Ammon's horn (tissue), 1 donor: Measurements from ENCODE around the gene SMYD2.

Experiments
- DNase-seq: peaks from one replicate; pipeline ENCODE4 v3.0.0-alpha.2; 2016; ENCODE audit warnings: low spot score

Gene SMYD2

DNA sequence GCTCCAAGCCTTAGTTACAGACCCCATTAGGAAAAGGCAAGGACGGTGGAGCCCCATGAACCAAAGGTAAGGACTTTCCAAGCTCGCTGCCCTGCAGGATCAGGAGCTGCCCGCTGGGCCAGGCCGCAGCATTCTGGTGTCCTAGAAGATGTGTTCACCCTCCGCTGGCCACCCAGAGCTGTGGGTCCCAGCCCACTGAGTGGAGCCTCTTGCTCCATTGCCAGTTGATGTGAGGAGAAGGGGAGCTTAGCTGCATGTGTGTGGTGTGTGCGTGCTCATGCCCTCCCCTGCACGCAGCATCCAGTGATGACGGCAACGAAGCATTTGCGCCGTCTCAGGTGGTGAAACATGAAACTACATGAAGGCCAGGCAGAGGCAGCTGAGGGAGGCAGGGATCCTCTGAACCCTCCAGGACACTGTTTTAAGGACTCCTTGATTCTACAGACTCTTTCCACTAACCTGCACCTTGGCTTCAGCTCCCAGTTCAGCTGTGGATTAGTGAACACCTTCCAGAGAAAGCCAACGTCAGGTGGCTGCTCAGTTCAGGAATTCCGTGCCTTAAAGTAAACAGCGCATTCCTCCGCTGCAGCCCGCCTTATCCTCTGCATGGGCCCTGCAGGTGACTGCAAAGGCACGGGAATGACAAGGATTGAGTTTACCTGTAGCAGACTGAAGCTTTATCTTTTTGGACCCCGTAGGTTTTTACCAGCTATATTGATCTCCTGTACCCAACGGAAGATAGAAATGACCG lies 48.7 kb downstream of the SMYD2 start:
- DNase-seq: no peak

DNA sequence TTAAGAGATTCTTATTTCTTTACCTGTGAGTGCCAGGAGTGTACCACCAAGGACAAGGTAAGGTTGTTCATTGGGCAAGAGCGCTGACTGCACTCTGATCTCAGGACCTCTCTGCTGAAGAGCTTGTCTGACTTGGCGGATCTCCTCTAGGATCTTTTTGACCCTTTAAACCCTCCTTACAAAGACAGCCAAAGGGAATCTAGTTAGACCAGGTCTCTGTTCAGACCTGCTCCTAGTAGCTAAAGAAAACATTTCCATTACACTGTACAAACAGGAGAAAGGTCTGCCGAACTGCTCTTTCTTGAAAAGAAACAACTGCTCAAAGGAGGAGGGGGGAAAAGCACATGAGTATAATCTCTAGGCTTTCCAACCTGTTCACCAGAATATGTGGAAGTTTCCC lies 49.3 kb downstream of the SMYD2 start:
- no peak for DNase-seq

DNA sequence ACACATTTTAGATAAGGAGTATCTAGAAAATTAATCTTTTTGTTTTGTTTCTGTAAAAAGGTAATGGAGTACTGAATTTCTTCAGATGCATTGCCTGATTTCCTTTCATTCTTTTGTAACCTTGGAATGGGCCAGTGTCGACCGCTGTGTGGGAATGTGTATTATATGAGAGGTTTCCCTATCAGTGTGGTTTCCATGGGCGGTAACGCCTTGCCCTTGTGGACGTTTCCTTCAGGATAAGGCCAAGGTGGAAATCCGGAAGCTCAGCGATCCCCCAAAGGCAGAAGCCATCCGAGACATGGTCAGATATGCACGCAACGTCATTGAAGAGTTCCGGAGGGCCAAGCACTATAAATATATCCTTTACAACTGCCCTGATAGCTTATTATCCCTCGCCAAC lies 49.8 kb downstream of the SMYD2 start:
- no peak for DNase-seq

DNA sequence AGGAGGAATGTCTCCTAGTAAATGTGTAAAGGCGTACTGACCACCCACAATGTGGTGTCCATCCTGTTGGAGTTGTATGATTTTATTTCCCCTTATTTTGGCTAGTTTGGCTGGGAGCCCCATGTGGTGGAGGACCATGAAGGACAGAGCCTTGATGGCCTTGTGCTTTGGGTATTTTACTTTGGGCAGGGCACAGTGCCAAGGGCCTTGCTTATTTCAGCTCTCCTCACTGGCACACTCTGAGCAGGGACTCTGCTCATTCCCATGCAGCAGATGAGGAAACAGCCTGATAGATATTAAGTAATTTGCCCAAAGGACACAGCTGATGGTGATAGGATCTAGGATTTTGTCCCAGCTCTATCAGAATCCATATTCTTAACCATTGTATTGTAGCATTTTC lies 50.2 kb downstream of the SMYD2 start:
- DNase-seq: no peak

DNA sequence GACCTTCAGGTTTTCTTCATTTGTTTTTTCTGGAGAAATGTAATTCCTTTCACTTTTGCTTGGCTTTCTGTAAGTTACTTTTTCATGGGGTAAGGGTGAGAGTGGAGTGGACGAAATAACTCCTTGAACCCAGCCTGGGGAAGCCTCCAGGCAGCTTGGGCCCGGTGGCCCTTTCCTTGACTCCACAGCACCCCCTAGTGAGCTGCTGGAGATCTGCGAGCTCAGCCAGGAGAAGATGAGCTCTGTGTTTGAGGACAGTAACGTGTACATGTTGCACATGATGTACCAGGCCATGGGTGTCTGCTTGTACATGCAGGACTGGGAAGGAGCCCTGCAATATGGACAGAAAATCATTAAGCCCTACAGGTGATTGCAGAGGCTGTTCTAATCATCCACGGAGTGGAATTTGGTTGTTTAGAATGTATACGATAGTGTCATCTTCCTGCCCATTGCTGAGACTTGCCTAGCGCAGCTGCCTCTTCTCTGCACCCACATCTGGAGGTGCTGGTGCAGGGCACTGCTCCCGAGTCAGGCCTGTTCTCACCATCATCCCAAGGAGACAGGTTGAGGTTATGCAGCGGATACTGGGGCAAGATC lies 51.0 kb downstream of the SMYD2 start:
- no peak for DNase-seq

DNA sequence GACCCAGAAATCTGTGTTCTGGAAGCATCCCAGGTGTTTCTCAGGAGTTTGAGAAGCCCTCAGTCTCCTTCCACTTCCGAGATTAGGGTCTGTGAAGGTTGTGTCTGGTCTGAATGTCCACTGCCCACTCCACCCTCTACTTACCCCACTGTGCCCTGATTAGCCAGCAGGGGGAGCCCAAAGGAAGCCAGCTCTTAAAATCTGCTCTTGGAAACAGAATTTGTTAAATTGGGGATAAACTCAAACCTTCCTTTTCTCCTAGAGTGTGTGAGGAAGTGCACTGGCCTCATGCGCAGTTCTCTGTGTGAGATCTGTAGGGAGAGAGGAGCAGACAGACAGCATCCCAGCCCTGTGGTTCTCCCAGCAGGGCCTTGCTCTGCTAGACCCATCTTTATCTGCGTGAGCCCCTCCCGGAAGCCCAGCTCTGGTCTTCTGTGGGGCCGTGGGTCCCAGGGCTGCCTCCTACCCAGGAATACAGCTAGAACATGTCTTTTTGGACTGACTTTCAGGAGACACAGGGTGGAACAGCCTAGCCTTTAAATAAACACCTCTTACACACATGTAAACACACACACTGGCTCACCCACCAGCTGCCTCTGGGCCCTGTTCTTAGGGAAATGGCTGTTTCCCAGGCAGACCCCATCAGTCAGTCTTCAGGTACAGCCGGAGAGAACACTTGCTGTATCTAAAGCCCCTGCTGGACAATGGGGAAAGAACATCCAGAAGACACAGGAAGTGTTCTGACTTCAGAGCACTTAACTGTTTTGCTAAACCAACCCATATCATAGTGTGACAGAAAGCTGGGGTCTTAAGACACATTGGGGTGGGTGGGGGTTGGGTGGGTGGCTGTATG lies 52.2 kb downstream of the SMYD2 start:
- DNase-seq: peak; percentile 50

DNA sequence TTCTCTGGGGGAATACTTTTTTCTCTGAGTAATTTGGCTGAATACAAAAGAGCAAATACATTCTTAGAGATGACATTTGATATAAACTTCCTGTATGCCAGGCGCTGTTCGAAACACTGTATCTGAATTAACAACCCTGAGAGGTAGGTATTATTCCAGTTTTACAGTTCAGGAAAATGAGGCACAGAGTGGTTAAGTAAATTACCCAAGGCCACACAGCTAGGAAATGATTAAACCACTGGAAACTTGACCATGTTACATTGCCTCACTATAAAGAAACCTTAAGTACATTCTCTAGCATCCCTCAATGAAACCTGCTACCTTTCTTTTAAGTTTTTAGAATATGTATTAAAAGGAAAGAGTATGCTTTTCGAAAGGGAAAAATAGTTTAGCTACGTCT lies 54.6 kb downstream of the SMYD2 start:
- DNase-seq: no peak

DNA sequence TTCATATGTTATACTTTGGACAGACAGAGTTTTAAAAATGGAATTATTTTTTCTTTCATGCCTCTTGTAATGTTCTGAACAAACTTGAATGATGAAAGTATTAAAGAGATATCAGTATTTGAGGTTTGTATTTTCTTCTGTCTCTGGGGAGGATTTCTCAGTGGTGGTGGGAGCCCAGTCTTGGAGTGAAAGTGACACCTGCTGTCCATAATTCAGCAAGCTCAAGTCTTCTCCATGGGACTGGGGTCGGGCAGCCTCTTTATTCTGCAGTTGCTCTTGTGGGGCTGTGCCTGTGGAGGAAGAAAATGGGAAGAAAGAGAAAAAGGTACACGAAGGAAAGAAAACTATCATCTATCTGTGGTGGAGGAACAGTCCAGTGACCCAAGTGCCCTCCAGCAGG lies 56.1 kb downstream of the SMYD2 start:
- no peak for DNase-seq

DNA sequence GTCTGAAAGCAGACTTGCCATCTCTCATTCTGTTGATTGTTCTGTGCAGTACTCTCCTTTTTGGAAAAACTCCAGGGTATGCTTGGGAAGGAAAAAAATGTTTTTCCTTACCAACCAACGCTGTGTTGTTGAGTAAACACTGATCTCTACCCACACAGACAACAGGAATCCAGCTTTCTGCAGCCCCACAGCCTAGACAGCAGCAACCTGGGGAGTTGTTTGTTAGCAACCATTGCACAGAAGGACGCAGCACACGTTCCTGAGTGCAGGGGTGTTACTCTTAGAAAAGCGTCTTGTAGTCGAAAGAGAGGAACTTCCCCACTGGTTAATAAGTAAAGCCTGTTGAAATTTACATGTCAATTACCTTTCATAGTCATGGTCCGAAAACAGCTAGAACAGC lies 56.6 kb downstream of the SMYD2 start:
- DNase-seq: no peak

DNA sequence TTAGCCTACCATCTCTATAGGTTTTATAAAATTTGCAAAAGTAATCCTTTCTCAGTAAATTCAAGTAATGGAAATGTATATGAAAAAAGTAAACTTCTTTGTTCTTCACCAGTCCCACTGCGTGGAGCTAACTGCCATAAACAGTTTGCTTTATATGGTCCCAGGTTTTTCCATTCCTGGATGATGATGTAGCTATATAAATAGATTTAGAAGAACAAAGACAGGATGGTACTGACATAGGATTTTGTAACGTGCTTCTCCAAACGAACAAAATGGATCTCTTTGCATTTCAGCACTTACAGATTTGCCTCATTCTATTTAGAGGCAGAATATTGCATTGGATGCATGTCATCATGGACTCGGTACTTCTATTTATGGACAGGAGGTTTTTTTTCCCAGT lies 57.3 kb downstream of the SMYD2 start:
- no peak for DNase-seq

DNA sequence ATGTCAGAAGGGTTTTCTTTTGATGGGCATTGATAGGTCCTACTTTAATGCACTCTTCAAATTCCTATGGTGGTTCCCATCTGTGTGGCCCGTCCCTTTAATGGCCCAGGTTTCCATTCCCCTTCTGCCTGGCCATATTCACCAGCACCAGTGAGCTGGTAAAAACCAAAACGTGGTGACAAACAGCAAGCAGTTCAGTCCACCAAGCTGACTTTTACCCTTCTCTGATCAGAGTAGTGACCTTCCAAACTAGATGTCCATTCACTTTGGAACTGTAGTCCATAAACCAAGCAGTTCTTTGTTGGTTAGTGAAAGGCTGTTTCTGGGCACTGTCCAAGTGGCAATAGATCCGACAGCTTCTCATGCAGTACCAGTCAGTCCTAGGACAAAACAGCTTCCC lies 60.5 kb downstream of the SMYD2 start:
- DNase-seq: no peak

DNA sequence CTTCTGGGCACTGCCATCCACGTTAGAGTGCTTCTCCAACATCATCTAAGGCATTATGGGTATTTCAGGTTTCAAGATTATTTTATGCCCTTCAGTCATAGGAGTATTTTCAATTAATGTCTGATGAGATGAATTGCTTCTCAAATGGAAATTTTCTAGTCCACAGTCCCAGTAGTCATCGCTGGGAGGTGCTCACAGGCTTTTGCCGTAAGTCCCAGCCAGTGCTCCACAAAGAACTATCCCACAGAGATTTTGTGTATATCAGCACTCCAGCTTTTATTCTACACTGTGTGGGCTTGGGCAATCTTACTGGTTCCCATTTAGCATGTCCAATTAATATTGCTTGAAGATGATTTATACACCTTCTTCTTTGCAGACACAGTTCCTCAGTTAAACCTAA lies 61.0 kb downstream of the SMYD2 start:
- no peak for DNase-seq

DNA sequence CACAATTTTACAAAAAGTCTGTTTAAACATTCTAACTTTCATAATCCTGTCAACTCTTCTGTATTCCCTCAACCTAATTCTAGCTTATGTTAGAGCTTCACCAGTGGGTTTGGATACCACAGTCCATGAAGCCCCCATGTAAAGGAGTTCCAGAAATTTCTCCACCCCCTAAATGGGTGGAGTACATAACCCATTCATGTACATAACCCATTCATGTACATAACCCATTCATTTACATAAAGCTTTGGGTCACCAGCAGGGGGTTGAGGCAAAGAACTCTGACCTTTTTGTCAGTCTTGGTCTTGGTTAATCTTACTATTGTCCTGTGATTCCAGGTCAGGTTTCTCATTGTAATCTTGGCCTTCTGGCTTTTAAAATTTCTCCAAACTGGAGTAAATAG lies 61.6 kb downstream of the SMYD2 start:
- DNase-seq: no peak

DNA sequence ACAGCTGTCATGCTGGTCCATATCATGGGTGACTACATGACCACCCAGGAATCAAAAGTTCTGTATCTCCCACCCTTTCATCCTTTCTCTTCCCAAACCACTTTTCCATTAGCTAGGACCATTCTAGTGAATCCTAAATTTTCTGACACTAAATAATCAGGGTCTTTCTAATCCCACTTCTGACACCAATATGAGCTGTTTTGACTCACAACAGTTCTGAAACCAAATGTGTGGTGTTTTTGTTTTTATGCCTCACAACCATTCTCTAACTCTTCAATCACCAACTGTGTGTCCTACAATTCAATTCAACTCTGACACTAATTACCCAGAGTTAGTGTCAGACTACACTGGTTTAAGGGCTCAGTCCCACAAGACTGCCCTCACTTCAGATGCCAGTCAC lies 63.9 kb downstream of the SMYD2 start:
- no peak for DNase-seq

DNA sequence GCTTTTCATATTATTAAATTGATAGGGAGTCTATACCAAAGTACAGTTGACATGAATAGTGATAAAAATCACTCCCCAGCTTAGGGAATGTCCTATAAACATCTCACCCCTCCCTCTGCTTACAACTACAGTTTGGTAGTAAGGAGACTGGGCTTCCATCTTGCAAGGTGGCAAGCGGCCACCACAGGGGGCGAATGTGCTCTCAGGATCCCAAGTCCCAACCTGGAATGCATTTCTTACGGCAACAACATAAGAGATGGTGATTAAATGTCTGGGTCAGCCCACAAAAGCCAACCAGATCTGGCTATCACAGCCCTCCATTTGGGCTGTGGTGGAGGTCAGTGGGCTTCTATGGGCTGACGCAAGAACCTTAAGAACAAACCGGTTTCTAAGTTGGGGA lies 68.0 kb downstream of the SMYD2 start:
- no peak for DNase-seq

DNA sequence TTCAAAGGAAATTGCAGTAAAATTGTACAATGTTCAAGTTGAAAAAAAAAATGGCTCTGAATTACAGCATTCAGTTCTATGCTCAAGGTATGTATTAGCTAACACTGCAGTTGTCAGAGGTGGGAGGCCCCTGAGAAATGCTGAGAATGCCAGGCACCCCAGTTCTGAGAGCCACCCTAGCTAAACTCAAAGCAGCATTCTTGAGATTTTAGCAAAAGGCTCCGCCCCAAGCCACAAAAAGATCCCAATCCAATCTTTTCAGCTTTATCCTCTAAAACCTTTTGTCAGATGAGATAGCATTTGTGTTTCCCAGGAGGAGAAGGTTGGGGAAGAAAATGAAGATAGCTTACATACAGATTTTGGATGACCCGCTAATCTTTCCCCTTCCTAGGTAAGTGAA lies 68.8 kb downstream of the SMYD2 start:
- DNase-seq: no peak

DNA sequence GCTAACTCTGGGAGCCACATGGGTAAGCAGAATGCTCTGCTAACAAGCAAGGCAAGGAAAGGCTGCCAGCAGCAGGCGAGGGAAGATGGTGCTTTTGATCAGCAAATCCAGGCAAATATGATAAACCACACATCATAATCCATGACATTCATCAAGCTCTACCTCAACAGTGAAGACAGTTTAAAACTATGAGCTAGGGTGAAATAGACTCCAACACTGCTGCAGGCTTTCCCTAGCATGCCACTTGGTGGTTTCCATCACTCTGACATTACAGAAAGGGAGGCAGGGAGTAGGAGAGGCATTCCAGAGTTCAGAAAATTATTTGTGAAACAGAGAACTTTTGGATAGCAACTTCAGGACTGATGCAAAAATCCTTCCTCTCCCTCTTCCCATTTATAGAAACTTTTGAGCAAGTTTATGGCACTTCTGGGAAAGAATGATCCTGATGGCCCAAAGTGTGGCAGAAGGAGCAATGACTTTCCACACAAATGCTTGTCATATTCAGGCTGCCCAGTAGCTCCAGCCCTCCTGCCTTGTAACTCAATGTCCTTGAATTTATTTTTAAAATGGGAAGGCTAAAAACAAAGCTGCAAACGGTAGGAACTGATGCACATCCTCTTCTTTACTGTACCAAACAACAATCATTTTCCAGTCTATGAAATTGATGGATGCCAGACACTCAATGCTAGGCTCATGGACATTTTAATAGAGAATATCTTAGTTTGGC lies 70.8 kb downstream of the SMYD2 start:
- no peak for DNase-seq

DNA sequence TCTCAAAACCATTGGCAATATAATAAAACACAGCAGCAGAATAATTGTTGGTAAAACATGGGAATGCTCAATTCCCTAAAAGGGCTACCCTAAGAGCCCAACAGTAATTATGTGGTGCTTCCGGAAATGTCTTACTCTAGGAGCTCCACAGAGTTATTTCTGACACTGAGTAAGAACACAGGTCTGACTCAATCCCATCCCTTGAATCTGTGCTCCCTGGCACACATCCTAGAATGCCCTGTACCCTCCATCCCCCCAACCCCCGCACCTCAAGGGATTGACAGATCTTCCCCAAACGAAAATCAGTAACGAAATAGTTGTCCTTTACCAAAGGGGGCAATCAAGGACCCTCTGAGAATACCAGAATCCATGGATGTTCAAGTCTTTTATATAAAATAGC lies 71.9 kb downstream of the SMYD2 start:
- DNase-seq: no peak

DNA sequence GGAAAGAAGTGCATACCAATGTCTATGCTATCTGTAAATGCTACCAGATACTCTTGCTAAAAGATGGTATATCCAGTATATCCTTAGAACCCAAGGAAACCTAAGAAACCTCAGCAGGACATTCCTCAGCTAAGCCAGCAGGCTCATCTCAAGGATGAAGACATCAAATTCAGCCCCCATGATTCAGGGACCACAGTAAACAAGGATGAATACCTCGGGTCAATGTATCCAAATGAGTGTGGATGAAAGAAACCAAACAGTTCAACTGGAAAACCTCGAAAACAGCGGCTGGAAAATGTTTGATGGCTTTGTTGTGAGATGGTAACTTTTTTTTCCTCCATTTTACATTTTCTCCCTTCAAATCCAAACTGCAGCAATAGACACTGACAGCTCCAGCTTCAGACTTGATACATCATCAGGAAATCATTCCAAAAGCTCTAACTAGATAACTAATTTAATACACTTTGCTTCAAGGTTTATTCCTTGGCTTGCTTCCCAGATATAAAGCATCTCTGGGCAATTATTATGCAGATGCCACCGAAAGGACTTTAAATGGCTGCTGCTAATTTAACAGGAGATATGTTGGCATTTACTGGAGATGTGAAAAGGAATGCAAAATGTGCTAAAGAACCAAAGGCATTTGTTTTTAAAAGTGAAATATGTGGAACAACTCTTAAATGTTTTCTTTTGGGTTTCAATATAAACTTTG lies 73.6 kb downstream of the SMYD2 start:
- DNase-seq: no peak

DNA sequence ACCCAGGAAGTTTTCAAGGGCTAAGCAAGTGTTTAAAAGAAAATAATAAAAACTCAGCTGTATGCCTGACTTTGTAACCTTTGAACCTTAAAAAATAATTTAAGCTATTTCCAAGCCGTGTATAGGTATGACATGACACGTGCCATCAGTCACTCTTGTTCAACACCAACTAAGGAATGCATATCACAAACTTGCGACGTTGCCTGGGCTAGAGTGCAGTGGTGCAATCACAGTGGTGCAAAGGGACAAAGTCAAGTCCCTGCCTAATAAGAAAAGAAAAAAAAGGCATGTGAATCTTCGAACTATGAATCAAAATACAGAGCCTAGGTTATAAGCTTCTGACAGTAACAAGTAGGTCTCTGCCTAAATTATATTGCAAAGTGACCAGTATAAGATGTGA lies 79.2 kb downstream of the SMYD2 start:
- no peak for DNase-seq

DNA sequence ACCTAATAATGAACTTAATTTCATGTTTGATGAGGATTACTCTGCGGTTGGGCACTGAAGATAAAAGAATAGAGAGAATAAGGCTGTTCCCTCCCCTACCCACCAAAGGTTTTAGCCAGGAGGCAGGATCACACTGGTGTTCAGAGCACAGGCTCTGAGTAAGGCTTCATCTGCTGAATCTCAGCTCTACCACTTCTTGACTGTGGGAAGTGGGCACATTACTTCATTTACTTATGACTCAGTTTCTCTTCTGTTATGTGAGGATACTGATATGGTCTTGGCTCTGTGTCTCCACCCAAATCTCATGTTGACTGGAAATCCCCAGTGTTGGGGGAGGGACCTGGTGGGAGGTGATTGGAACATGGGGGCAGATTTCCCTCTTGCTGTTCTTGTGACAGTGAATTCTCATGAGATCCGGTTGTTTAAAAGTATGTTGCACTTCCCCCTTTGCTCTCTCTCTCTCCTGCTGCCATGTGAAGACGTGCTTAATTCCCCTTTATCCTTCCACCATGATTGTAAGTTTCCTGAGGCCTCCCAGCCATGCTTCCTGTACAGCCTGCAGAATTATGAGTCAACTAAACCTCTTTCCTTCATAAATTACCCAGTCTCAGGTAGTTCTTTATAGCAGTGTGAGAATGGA lies 79.7 kb downstream of the SMYD2 start:
- no peak for DNase-seq
